Ecto neural progenitor cell (in vitro differentiated cells): ENCODE data around the gene ALDOC.
A peak's percentile ranks its signal among the peaks of the same experiment; 100 is the strongest.

Experiments used
- DNase-seq: peaks from one replicate; pipeline ENCODE4 v3.0.0-alpha.2; 2018; ENCODE audit warnings: low spot score

The ALDOC gene

GRCh38 chr17:28552176-28552999, 24.3 kb downstream of the ALDOC start, which contains the start of gene UNC119:
Gene UNC119, minus strand, starts transcription at chr17:28552624. Its CDS starts 67 bp downstream, at chr17:28552557.
- DNase-seq, result peak; percentile 93

- peak; percentile 64 for DNase-seq
These were observed 25.1 kb downstream of the ALDOC start for GRCh38 chr17:28551421-28552175.

- no peak for DNase-seq
These were observed 25.8 kb downstream of the ALDOC start for GRCh38 chr17:28550858-28551257.

- DNase-seq, result peak; percentile 79
These were observed 27.2 kb downstream of the ALDOC start for GRCh38 chr17:28549236-28550132.

- no peak for DNase-seq
These were observed 28.1 kb downstream of the ALDOC start for GRCh38 chr17:28548417-28549130.

GRCh38 chr17:28547623-28548416, 28.9 kb downstream of the ALDOC start:
- DNase-seq, result peak; percentile 91

GRCh38 chr17:28547096-28547622, 29.5 kb downstream of the ALDOC start:
- peak; percentile 47 for DNase-seq

- no peak for DNase-seq
These were observed 30.8 kb downstream of the ALDOC start for GRCh38 chr17:28545787-28546415.

- DNase-seq, result no peak
These were observed 31.6 kb downstream of the ALDOC start for GRCh38 chr17:28545141-28545503.

GRCh38 chr17:28544402-28545140, 32.1 kb downstream of the ALDOC start:
- no peak for DNase-seq

- no peak for DNase-seq
These were observed 35.3 kb downstream of the ALDOC start for GRCh38 chr17:28541439-28541838.

GRCh38 chr17:28540231-28540630, 36.5 kb downstream of the ALDOC start:
- DNase-seq, result peak; percentile 48

GRCh38 chr17:28538296-28538895, 38.3 kb downstream of the ALDOC start:
- DNase-seq, result no peak

- DNase-seq, result peak; percentile 47
These were observed 39.5 kb downstream of the ALDOC start for GRCh38 chr17:28537219-28537610.

- peak; percentile 43 for DNase-seq
These were observed 40.0 kb downstream of the ALDOC start for GRCh38 chr17:28536532-28537218.

GRCh38 chr17:28534740-28535375, 41.8 kb downstream of the ALDOC start:
- no peak for DNase-seq

- no peak for DNase-seq
These were observed 43.4 kb downstream of the ALDOC start for GRCh38 chr17:28533091-28533807.
